IMR-90 (cell line): ENCODE data around the gene FAM89B.

ENCODE experiments used
- BHLHE40 ChIP-seq: fragments of 150-350 bp; IDR thresholded peaks from 2 replicates; pipeline ENCODE4 v1.6.1; 2016; ENCODE audit warnings: mild to moderate bottlenecking, low read depth, low read length
- CHD1 ChIP-seq: IDR thresholded peaks from 2 replicates; pipeline ENCODE4 v1.6.1; 2012; ENCODE audit warnings: low read depth, low read length, improper control_type of control experiment
- MXI1 ChIP-seq: IDR thresholded peaks from 2 replicates; pipeline ENCODE4 v1.6.1; 2012; ENCODE audit warnings: low read depth, mild to moderate bottlenecking, low read length, moderate library complexity, borderline replicate concordance
- POLR2A ChIP-seq: IDR thresholded peaks from 2 replicates; pipeline ENCODE4 v1.6.1; 2012; ENCODE audit warnings: mild to moderate bottlenecking, low read depth, low read length
- RAD21 ChIP-seq: IDR thresholded peaks from 2 replicates; pipeline ENCODE4 v1.6.1; 2012; ENCODE audit warnings: low read length, improper control_type of control experiment
- RCOR1 ChIP-seq: IDR thresholded peaks from 2 replicates; pipeline ENCODE4 v1.6.1; 2012; ENCODE audit warnings: mild to moderate bottlenecking, low read length, improper control_type of control experiment; ENCODE audit not compliant: insufficient replicate concordance
- RFX5 ChIP-seq: IDR thresholded peaks from 2 replicates; pipeline ENCODE4 v1.8.0; 2012; ENCODE audit warnings: low read depth, mild to moderate bottlenecking, low read length, moderate library complexity
- SMC3 ChIP-seq: fragments of 150-350 bp; IDR thresholded peaks from 2 replicates; pipeline ENCODE4 v1.6.1; 2016; ENCODE audit warnings: low read depth, mild to moderate bottlenecking, antibody characterized with exemption, low read length, moderate library complexity
- TF ChIP-seq, protein P1 (sequence below): fragments of 150-350 bp; IDR thresholded peaks from 2 replicates; pipeline ENCODE4 v1.6.1; 2017; ENCODE audit warnings: mild to moderate bottlenecking, antibody characterized with exemption, low read length, low read depth
- TF ChIP-seq, protein P2 (sequence below): conservative IDR thresholded peaks from 2 replicates; pipeline ENCODE4 v1.5.1; 2012; ENCODE audit warnings: mild to moderate bottlenecking, low read depth, low read length, improper control_type of control experiment
- TF ChIP-seq, protein P3 (sequence below): fragments of 150-350 bp; IDR thresholded peaks from 2 replicates; pipeline ENCODE4 v1.6.1; 2016; ENCODE audit warnings: low read depth, mild to moderate bottlenecking, low read length, moderate library complexity, borderline replicate concordance

DNA sequence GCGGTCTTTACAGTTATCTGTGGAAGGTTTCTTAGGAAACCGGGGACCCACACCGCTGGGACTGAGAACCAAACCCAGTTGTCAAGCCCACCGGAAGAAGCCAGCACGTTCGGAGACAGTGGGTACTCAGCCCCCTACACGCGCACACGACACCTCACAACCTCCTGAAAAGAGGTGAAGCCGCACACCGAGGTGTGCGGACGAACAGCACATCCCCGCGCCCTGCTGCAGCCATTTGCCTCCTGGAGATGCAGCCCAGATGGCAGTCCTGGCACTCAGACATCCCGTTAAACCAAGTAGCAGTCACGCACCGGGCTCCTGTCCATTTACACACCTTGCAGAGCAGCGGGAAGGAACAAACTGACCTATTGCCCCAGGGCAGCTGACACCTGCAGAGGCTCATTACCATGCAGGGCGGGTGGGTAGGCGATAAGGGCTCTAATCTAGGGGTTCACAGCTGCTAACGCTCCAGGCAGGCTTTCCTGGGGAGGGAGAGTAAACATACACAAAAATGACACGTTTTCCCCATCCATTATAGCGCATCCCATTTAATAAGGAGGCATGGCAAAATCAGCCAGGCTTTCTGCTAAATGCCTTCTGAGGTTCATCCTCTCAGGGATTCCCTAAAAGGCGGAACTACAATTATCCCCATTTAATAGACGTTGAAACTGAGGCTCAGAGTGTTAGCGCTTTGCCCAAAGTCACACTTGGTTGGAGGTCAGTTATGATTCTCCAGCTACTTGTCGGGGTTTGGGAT is 2.7 kb downstream of the FAM89B start:
- TF ChIP-seq, protein P1, sequence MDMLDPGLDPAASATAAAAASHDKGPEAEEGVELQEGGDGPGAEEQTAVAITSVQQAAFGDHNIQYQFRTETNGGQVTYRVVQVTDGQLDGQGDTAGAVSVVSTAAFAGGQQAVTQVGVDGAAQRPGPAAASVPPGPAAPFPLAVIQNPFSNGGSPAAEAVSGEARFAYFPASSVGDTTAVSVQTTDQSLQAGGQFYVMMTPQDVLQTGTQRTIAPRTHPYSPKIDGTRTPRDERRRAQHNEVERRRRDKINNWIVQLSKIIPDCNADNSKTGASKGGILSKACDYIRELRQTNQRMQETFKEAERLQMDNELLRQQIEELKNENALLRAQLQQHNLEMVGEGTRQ = no peak
- TF ChIP-seq, protein P2, sequence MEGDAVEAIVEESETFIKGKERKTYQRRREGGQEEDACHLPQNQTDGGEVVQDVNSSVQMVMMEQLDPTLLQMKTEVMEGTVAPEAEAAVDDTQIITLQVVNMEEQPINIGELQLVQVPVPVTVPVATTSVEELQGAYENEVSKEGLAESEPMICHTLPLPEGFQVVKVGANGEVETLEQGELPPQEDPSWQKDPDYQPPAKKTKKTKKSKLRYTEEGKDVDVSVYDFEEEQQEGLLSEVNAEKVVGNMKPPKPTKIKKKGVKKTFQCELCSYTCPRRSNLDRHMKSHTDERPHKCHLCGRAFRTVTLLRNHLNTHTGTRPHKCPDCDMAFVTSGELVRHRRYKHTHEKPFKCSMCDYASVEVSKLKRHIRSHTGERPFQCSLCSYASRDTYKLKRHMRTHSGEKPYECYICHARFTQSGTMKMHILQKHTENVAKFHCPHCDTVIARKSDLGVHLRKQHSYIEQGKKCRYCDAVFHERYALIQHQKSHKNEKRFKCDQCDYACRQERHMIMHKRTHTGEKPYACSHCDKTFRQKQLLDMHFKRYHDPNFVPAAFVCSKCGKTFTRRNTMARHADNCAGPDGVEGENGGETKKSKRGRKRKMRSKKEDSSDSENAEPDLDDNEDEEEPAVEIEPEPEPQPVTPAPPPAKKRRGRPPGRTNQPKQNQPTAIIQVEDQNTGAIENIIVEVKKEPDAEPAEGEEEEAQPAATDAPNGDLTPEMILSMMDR = no peak
- TF ChIP-seq RFX5 (no peak), RCOR1 (no peak), RAD21 (no peak), POLR2A (no peak), MXI1 (no peak), BHLHE40 (no peak), SMC3 (no peak), CHD1 (no peak)
- TF ChIP-seq, protein P3, sequence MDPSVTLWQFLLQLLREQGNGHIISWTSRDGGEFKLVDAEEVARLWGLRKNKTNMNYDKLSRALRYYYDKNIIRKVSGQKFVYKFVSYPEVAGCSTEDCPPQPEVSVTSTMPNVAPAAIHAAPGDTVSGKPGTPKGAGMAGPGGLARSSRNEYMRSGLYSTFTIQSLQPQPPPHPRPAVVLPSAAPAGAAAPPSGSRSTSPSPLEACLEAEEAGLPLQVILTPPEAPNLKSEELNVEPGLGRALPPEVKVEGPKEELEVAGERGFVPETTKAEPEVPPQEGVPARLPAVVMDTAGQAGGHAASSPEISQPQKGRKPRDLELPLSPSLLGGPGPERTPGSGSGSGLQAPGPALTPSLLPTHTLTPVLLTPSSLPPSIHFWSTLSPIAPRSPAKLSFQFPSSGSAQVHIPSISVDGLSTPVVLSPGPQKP = no peak
